PC-9 (cell line): Measurements from ENCODE around the gene CCDC191.

Experiments
- CTCF ChIP-seq: fragments of 200-600 bp; sonication (generic); conservative IDR thresholded peaks from 2 replicates; pipeline ENCODE4 v1.6.1; 2017; ENCODE audit warnings: mixed run types, antibody characterized with exemption, mild to moderate bottlenecking, moderate library complexity
- EZH2 ChIP-seq: fragments of 200-600 bp; sonication (generic); IDR thresholded peaks from 2 replicates; pipeline ENCODE4 v1.8.0; 2017; ENCODE audit warnings: antibody characterized with exemption, low read depth

DNA sequence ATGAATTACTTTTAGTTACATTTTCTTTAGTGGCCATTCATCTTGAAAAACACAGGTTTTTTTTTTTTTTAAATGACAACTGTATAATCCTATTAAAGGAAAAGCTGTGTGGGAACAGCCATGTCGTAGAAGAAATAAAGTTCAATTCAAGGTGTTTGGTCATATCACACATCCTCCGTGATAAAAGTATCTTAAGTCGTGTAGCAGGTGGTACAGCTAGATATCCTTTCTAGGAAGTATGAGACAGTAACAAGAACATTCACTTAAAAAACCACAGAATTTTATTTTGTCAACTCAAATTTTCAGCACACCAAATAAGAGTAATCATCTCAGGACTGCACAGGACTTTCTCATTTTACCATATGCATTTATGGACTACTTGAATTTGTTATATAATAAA, 92.4 kb downstream of the CCDC191 start:
- TF ChIP-seq CTCF (no peak), EZH2 (no peak)
